HG03571 (cell line): Measurements from ENCODE around the gene ATP6V0A1.
"Not testable (repeated sequence)": the region's sequence is repeated elsewhere in the genome, so short reads cannot be mapped to it uniquely, and the experiment has no call there.

Experiments used
- ATAC-seq: cut with Tn5 transposase; IDR thresholded peaks from one replicate; pipeline ENCODE4 v1.9.1; 2021; ENCODE audit not compliant: unreplicated experiment

Gene ATP6V0A1

GRCh38 chr17:42537156-42537805, 78.6 kb downstream of the ATP6V0A1 start:
- ATAC-seq, result no peak

GRCh38 chr17:42537826-42538451, 79.3 kb downstream of the ATP6V0A1 start:
- ATAC-seq, result no peak

DNA sequence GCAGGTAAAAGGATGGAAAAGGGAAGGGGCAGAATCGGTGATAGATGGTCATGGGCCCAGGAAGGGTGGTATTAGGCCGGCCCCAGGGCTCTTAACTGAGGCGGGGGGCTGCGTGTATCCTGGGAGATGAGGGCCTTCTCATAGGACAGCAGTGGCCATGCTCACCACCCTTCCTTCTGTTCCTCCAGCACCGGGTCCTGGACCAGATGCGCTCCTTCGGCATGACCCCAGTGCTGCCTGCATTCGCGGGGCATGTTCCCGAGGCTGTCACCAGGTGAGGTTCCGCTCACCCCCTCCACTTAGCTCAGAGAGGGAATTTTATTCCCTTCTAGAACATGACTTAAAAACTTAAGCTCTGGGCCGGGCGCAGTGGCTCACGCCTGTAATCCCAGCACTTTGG, 79.8 kb downstream of the ATP6V0A1 start:
- ATAC-seq, result no peak

DNA sequence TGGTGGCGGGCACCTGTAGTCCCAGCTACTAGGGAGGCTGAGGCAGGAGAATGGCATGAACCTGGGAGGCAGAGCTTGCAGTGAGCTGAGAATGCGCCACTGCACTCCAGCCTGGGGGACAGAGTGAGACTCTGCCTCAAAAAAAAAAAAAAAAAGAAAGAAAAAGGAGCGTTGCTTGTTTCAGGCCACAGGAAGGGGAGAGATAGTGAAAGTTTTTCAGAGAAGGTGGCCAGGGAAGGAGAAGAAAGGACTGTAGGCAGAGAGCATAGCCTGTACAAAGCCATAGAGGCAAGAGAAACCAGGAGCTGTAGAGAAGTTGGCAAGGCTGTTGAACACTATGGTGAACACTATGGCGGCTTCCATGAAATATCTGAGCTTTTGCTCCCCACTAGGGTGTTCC, 81.9 kb downstream of the ATP6V0A1 start:
- ATAC-seq, result not testable (repeated sequence)

DNA sequence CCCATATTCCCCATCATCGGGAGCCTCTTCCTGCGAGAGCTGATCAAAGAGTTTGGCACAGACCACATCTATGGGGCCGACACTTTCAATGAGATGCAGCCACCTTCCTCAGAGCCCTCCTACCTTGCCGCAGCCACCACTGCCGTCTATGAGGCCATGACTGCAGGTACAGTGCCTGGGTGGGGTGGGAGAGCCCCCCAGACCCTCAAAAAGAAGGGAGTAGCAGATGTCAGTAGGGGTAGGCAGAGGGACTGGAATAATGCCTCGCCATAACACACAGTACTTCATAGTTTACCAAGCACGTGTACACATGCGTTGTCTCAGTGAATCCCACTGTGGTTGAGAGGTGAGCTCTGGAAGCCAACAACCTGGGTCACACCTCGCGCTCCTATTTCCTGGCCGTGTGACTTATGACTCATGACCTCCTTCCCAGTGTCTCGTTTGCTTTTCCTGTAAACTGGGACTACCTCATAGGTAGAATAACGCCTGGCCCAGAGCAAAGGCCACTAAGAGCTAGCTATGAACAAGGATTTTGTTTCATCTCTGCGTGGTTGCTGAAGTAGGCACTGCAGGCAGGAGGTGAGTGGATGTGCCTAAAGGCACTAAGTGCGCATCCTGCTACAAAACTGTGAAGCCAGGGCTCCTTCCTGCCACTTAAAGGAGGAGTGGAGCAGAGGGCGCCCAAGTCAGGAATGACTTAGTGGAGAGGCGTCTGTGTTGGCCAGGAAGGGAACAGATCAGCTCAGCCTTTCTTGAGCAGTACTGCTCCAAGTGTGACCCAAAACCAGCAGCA, 82.6 kb downstream of the ATP6V0A1 start:
- ATAC-seq, result no peak

DNA sequence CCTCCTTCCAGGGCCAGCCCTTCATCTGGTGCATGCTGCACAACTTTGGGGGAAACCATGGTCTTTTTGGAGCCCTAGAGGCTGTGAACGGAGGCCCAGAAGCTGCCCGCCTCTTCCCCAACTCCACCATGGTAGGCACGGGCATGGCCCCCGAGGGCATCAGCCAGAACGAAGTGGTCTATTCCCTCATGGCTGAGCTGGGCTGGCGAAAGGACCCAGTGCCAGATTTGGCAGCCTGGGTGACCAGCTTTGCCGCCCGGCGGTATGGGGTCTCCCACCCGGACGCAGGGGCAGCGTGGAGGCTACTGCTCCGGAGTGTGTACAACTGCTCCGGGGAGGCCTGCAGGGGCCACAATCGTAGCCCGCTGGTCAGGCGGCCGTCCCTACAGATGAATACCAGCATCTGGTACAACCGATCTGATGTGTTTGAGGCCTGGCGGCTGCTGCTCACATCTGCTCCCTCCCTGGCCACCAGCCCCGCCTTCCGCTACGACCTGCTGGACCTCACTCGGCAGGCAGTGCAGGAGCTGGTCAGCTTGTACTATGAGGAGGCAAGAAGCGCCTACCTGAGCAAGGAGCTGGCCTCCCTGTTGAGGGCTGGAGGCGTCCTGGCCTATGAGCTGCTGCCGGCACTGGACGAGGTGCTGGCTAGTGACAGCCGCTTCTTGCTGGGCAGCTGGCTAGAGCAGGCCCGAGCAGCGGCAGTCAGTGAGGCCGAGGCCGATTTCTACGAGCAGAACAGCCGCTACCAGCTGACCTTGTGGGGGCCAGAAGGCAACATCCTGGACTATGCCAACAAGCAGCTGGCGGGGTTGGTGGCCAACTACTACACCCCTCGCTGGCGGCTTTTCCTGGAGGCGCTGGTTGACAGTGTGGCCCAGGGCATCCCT, 84.8 kb downstream of the ATP6V0A1 start:
- ATAC-seq, result no peak

DNA sequence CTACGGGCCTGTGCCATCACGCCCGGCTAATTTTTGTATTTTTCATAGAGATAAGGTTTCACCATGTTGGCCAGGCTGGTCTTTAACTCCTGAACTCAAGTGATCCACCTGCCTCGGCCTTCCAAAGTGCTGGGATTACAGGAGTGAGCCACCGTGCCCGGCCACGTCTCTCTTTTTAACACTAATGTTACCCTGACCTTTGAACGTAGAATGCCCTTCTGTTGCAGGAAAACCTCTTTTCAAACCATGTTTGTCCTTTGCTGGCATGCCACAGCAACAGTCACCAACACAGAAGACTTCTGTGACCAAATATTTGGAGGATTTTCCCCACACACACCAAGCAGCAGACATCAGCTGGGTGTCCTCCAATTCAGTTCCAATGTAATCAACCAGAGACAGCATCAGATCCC, 86.2 kb downstream of the ATP6V0A1 start:
- no peak for ATAC-seq

GRCh38 chr17:42545755-42546505, 87.3 kb downstream of the ATP6V0A1 start:
- ATAC-seq, result not testable (repeated sequence)

GRCh38 chr17:42547001-42547461, 88.4 kb downstream of the ATP6V0A1 start:
- ATAC-seq, result no peak

DNA sequence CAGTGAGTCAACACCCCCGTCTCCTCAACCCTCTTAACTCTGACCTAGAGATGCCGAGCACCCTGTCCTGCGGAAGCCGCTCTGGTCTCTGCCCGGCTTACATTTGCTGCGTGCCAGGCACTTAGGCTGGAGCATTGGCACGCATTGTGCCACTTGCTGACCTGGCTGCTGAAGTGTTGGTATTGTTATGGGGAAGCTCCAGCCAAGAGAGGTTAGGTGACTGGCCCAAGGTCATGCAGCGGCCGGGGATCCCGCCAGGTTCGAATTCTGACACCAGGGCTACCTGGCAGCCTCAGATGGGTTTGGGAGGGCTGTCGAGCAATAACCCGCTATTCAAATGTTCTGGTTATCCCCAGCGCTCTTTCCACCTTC, 89.0 kb downstream of the ATP6V0A1 start:
- ATAC-seq, result no peak

DNA sequence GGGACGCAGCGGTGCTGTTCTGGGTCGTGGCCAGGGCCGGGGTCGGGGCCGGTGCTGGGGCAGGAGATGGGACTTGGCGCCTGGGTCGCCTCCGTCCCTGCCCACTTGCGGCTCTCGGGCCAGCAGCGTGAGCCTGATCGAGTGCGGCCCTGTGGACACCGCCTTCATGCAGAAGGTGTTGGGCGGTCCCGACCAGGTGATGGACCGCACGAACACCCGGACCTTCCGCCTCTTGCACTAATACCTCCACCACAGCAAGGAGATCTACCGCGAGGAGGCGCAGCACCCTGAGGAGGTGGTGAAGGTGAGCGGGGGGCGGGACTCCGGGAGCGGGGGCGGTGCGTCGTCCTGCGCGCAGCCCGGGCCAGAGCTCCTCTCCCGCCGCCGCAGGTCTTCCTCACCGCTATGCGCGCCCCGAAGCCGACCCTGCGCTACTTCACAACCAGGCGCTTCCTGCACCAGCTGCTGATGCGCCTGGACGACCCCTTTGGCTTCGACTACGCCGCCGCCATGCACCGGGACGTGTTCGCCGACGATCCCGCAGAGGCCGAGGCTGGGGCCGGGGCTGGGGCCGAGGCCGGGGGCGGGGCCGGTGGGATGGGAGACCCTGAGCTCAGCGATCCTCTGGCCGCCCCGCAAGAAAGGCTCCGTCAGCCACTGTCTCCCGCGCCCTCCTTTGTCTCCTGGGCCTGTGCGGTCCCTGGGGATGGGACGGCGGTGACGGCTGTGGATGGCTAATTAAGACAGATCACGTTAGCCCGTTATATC, 89.6 kb downstream of the ATP6V0A1 start:
- peak; percentile 63 for ATAC-seq

- no peak for ATAC-seq
Measured at GRCh38 chr17:42548993-42549755, 90.5 kb downstream of the ATP6V0A1 start.

GRCh38 chr17:42552736-42553135, 94.1 kb downstream of the ATP6V0A1 start, which contains the start of gene HSD17B1:
TSS of gene HSD17B1 (plus strand) at chr17:42552923. CDS start at chr17:42552934, 11 bp downstream.
- ATAC-seq, result not testable (repeated sequence)

GRCh38 chr17:42553161-42553818, 94.6 kb downstream of the ATP6V0A1 start:
- ATAC-seq, result no peak

DNA sequence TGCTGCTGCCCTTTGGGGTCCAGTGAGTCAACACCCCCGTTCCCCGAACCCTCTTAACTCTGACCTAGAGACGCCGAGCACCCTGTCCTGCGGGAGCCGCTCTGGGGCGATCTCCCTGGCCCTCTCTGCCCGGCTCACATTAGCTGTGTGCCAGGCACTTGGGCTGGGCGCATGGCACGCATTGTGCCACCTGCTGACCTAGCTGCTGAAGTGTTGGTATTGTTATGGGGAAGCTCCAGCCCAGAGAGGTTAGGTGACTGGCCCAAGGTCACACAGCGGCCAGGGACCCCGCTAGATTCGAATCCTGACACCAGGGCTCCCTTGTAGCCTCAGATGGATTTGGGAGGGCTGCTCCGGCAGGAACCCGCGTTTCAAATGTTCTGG, 95.2 kb downstream of the ATP6V0A1 start:
- no peak for ATAC-seq

DNA sequence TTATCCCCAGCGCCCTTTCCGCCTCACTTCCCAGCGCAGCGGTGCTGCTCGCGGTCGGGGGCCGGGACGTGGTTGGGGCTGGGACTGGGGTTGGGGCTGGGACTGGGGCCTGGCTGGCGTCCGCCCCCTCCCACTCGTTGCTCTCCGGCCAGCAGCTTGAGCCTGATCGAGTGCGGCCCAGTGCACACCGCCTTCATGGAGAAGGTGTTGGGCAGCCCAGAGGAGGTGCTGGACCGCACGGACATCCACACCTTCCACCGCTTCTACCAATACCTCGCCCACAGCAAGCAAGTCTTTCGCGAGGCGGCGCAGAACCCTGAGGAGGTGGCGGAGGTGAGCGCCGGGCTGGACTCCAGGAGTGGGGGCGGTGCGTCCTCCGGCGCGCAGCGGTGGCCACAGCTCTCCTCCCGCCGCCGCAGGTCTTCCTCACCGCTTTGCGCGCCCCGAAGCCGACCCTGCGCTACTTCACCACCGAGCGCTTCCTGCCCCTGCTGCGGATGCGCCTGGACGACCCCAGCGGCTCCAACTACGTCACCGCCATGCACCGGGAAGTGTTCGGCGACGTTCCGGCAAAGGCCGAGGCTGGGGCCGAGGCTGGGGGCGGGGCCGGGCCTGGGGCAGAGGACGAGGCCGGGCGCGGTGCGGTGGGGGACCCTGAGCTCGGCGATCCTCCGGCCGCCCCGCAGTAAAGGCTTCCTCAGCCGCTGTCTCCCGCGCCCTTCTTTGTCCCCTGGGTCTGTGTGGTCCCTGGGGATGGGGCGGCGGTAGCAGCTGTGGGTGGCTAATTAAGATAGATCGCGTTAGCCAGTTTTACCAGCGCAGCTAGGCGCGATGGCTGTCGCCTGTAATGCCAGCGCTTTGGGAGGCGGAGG, 95.8 kb downstream of the ATP6V0A1 start:
- ATAC-seq, result peak; percentile 77

GRCh38 chr17:42555122-42555622, 96.5 kb downstream of the ATP6V0A1 start:
- no peak for ATAC-seq
